GM19351 (cell line): Measurements from ENCODE around the gene AXDND1.
"Not testable (repeated sequence)": the region's sequence is repeated elsewhere in the genome, so short reads cannot be mapped to it uniquely, and the experiment has no call there.

ENCODE experiments used
- ATAC-seq: cut with Tn5 transposase; IDR thresholded peaks from one replicate; pipeline ENCODE4 v1.9.1; 2021; ENCODE audit warnings: mild to moderate bottlenecking, moderate library complexity; ENCODE audit not compliant: unreplicated experiment

AXDND1 gene

GRCh38 chr1:179365342-179366092 is at the start of gene AXDND1:
Gene AXDND1, plus strand, starts transcription at chr1:179365971. Its CDS starts 539 bp downstream, at chr1:179366510.
- peak; percentile 93 for ATAC-seq

DNA sequence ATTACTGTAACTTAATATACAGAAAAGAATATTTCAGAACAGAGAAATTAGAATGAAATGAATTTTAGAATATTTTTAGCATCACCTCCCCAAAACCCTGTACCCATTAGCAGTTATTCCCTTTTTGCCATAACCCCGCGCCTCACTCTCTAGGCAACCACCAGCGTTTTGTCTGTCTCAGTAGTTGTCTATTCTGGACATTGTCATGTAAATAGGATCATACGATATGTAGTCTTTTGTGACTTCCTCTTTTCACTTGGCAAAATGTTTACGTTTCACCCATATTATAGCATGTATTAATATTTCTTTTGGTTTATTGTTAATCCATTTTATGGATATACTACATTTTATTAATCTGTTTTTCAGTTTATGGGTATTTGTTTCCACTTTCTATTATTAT is 47.3 kb upstream of the AXDND1 start:
- ATAC-seq, result no peak

- no peak for ATAC-seq
Measured at GRCh38 chr1:179321533-179322216, 44.1 kb upstream of the AXDND1 start.

DNA sequence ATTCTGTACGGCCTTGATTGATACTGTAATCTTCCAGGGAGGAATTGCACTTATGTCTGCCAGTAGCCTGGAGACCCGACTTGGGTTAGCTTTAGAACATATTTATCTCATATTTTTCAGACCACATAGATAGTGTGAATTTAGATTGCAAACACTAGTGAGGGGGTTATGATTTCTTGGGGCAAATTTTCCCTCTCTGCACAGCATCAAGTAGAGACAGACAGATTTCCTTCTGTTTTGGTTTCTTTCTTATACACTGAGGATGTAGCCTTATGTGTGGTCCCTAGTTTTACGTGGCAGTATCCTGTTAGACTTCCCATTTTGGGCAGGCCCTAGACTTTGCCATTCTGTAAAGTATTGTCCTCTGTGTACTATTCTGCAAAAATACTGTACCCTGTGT is 43.2 kb upstream of the AXDND1 start:
- no peak for ATAC-seq

GRCh38 chr1:179323436-179323835 is 42.3 kb upstream of the AXDND1 start:
- ATAC-seq, result no peak

- ATAC-seq, result no peak
Measured at GRCh38 chr1:179325836-179326235, 39.9 kb upstream of the AXDND1 start.

DNA sequence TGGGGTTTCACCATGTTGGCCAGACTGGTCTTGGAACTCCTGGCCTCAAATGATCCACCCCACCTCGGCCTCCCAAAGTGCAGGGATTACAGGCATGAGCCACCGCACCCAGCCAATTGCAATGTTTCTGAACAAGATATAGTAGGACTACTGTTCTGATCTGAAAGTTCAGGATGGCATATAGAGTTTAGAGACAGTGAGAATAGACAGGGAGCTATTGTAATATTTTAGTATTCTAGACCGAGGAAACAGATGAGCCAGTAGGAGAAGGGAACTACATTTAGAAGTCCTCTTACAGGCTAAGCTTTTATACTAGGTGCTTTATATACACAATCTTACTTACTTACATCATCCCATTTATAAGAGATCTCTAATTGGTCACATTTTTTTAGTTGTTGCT is 39.0 kb upstream of the AXDND1 start:
- no peak for ATAC-seq

GRCh38 chr1:179327196-179327595 is 38.6 kb upstream of the AXDND1 start:
- no peak for ATAC-seq

GRCh38 chr1:179327679-179328078 is 38.1 kb upstream of the AXDND1 start:
- ATAC-seq, result no peak

- ATAC-seq, result no peak
Measured at GRCh38 chr1:179329862-179330261, 35.9 kb upstream of the AXDND1 start.

- no peak for ATAC-seq
Measured at GRCh38 chr1:179334440-179334839, 31.3 kb upstream of the AXDND1 start.

DNA sequence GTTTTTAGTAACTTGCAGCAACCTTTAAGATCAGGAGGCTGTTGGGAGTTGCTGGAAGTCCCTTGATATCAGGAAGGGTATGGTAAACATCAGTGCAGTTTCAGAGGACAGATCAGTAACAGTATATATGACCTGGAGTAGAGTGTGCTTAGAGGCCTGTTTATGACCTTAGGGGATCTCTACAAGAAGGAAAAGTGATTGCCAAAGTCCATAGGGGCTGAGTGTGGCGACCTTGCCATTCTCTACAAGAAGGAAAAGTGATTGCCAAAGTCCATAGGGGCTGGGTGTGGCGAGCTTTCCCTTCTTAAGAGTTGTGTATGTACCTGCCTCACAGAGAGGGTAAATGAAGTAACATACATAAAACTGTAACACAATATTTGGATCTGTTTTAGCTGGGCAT is 28.5 kb upstream of the AXDND1 start:
- no peak for ATAC-seq

DNA sequence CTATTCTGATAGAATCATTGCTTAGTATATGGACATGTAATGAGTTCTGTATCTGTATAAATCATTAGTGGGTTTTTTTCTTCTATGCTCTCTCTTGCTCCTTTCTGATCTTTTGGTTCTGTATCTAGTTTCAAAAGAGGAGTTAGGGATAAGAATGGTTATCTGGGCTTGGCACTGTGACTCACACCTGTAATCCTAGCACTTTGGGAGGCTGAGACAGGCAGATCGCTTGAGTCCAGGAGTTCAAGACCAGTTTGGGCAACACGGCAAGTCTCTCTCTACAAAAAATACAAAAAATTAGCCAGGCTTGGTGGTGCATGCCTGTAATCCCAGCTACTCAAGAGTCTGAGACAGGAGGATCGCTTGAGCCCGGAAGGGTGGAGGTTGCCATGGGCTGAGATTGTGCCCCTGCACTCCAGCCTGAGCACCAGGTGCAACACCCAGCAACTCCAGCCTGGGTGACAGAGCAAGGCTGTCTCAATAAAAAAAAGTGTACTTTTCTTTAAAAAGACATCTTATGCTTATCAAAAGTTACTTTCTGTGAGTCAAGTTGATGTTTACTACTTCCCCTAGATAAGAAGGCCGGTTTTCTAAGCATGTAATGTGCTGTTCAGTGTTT is 27.7 kb upstream of the AXDND1 start:
- ATAC-seq, result no peak

DNA sequence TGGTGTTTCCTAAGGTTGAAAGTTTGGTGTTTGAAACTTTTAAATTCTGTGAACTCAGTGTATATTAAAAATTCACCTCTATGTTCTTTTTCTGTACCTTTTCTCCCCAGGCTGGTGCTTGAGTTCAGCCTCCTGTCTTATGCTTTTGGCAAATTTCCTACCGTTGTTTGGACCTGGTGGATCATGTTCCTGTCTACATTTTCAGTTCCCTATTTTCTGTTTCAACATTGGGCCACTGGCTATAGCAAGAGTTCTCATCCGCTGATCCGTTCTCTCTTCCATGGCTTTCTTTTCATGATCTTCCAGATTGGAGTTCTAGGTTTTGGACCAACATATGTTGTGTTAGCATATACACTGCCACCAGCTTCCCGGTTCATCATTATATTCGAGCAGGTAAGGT is 24.9 kb upstream of the AXDND1 start:
- ATAC-seq, result no peak

GRCh38 chr1:179341943-179342547 is 23.7 kb upstream of the AXDND1 start:
- ATAC-seq, result no peak

GRCh38 chr1:179342740-179343404 is 22.9 kb upstream of the AXDND1 start:
- no peak for ATAC-seq

- no peak for ATAC-seq
Measured at GRCh38 chr1:179351281-179351680, 14.5 kb upstream of the AXDND1 start.

DNA sequence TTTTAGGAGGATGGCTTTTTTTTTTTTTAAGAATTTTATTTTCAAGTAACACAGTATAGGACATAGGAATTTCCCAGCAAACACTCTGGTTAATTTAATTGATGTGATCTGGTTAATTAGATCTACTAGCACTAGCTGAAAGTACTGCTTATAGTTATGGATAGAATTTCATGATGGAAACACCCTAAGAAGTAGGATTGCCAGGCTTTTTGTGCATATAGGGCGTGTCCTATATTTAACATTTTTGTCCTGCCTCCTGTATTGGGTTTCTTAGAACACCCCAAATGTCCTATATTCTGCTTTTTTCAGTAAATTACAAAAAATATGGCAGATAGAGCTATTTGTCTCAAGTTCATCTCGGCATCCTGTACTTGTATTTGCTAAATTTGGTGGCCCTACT is 13.5 kb upstream of the AXDND1 start:
- ATAC-seq, result no peak

DNA sequence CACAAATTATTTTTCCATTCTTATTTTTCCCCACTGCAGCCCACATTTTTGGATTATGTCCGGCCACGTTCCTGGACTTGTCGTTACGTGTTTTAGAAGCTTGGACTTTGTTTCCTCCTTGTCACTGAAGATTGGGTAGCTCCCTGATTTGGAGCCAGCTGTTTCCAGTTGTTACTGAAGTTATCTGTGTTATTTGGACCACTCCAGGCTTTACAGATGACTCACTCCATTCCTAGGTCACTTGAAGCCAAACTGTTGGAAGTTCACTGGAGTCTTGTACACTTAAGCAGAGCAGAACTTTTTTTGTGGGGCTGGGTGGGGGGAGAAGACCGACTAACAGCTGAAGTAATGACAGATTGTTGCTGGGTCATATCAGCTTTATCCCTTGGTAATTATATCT is 12.2 kb upstream of the AXDND1 start:
- ATAC-seq, result no peak

- ATAC-seq, result not testable (repeated sequence)
Measured at GRCh38 chr1:179361631-179362030, 4.1 kb upstream of the AXDND1 start.
